Karpas-422 (cell line): ENCODE data around the gene WASHC2C. TPM values are rescaled to one million over a fixed set of nuclear protein-coding genes. Genes with fewer than 3 reads are reported as not detected.

ENCODE experiments used
- small RNA-seq: library from RNA; depleted of rRNA; stranded (forward); fragments of <200 nt; gene quantifications from one replicate; pipeline ENCODE3, GENCODE V24; 2014
- total RNA-seq: library from RNA; depleted of rRNA; stranded (reverse); fragments of >200 nt; shearing (Covaris generic); gene quantifications from 2 replicates; pipeline ENCODE4 v1.2.3, GENCODE V29; 2014; ENCODE audit warnings: low replicate concordance; rRNA removed

The WASHC2C gene
- total RNA-seq, 1 experiment from 2014 or later = 30.7 TPM

Small RNA genes lying within 50 kb of the gene (small RNA-seq; reads per million reads assigned to genes)
- not detected for gene AC012044.1

Other genes starting within 250 kb of the WASHC2C start
- gene ZFAND4, start 54.5 kb upstream of the WASHC2C start, total RNA-seq = 55.0 and 61.3 TPM in 2 replicates
- gene AGAP4, start 120.2 kb downstream of the WASHC2C start, total RNA-seq = 12.2 and 14.8 TPM in 2 replicates
- gene TIMM23, start 245.2 kb downstream of the WASHC2C start, total RNA-seq = 44.1 and 68.5 TPM in 2 replicates